Gastrocnemius medialis (tissue), 4 donors: ENCODE results near the gene PCDHB7.
"Not testable (repeated sequence)": the region's sequence is repeated elsewhere in the genome, so short reads cannot be mapped to it uniquely, and the experiment has no call there.

ENCODE experiments used
- POLR2A ChIP-seq, 2 donors: fragments of 450-650 bp; IDR thresholded peaks; one replicate each; pipeline ENCODE4 v1.6.1; 2017; ENCODE audit warnings: antibody characterized with exemption in 2 of 2, mild to moderate bottlenecking in 2 of 2, moderate library complexity in 2 of 2
- TF ChIP-seq, protein P1 (sequence below), 5 experiments: fragments of 450-650 bp in 3 of 5; fragments of 200-600 bp in 2 of 5; sonication (generic) in 2 of 5; IDR thresholded peaks in 4 of 5; conservative IDR thresholded peaks in 1 of 5; 1 replicate in 4 of 5; 2 replicates in 1 of 5; pipeline ENCODE4 v1.5.1; 2016 to 2019; ENCODE audit warnings: antibody characterized with exemption in 5 of 5, mild to moderate bottlenecking in 3 of 5, moderate library complexity in 3 of 5

DNA sequence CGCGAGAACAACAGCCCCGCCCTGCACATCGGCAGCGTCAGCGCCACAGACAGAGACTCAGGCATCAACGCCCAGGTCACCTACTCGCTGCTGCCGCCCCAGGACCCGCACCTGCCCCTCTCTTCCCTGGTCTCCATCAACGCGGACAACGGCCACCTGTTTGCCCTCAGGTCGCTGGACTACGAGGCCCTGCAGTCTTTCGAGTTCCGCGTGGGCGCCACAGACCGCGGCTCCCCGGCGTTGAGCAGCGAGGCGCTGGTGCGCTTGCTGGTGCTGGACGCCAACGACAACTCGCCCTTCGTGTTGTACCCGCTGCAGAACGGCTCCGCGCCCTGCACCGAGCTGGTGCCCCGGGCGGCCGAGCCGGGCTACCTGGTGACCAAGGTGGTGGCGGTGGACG lies 20.8 kb upstream of the PCDHB7 start:
- TF ChIP-seq, protein P1, sequence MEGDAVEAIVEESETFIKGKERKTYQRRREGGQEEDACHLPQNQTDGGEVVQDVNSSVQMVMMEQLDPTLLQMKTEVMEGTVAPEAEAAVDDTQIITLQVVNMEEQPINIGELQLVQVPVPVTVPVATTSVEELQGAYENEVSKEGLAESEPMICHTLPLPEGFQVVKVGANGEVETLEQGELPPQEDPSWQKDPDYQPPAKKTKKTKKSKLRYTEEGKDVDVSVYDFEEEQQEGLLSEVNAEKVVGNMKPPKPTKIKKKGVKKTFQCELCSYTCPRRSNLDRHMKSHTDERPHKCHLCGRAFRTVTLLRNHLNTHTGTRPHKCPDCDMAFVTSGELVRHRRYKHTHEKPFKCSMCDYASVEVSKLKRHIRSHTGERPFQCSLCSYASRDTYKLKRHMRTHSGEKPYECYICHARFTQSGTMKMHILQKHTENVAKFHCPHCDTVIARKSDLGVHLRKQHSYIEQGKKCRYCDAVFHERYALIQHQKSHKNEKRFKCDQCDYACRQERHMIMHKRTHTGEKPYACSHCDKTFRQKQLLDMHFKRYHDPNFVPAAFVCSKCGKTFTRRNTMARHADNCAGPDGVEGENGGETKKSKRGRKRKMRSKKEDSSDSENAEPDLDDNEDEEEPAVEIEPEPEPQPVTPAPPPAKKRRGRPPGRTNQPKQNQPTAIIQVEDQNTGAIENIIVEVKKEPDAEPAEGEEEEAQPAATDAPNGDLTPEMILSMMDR (IDR thresholded peaks at IDR 0.05 in 4 of 5, conservative IDR thresholded peaks at IDR 0.05 in 1 of 5): not testable (repeated sequence)
- TF ChIP-seq POLR2A (IDR thresholded peaks at IDR 0.05): not testable (repeated sequence)
